KMS-11 (cell line): ENCODE results near the gene EQTN.
"Not testable (repeated sequence)": the region's sequence is repeated elsewhere in the genome, so short reads cannot be mapped to it uniquely, and the experiment has no call there.

Experiments
- H2AFZ ChIP-seq: fragments of 200-600 bp; sonication (generic); 2 replicates; pipeline ENCODE4 v1.6.1; 2016; ENCODE audit warnings: antibody characterized with exemption, mixed run types, low read depth
- H3K27ac ChIP-seq: fragments of 200-600 bp; sonication (generic); 2 replicates; pipeline ENCODE4 v1.6.1; 2016; ENCODE audit warnings: mild to moderate bottlenecking, mixed run types
- H3K27me3 ChIP-seq: fragments of 200-600 bp; sonication (generic); 2 replicates; pipeline ENCODE4 v1.6.1; 2017; ENCODE audit warnings: mild to moderate bottlenecking, low read depth, mixed run types, moderate library complexity; ENCODE audit not compliant: insufficient read depth
- H3K36me3 ChIP-seq: fragments of 200-600 bp; sonication (generic); 2 replicates; pipeline ENCODE4 v1.6.1; 2017; ENCODE audit warnings: mild to moderate bottlenecking, mixed run types; ENCODE audit not compliant: insufficient read depth
- H3K4me1 ChIP-seq: fragments of 200-600 bp; sonication (generic); 2 replicates; pipeline ENCODE4 v1.6.1; 2016; ENCODE audit warnings: mild to moderate bottlenecking, low read depth, mixed run types; ENCODE audit not compliant: poor library complexity, severe bottlenecking
- H3K4me2 ChIP-seq: fragments of 200-600 bp; sonication (generic); 2 replicates; pipeline ENCODE4 v1.7.0; 2016; ENCODE audit warnings: mild to moderate bottlenecking, mixed run types
- H3K4me3 ChIP-seq: fragments of 200-600 bp; sonication (generic); IDR thresholded peaks from 2 replicates; pipeline ENCODE4 v1.6.1; 2017; ENCODE audit warnings: low read depth, low read length, mixed read lengths; ENCODE audit not compliant: insufficient read depth
- H3K79me2 ChIP-seq: fragments of 200-600 bp; sonication (generic); 2 replicates; pipeline ENCODE4 v1.6.1; 2016; ENCODE audit warnings: low read depth, mixed run types; ENCODE audit not compliant: insufficient read depth
- H3K9ac ChIP-seq: fragments of 200-600 bp; sonication (generic); 2 replicates; pipeline ENCODE4 v1.6.1; 2016; ENCODE audit warnings: mild to moderate bottlenecking, mixed run types
- H4K20me1 ChIP-seq: fragments of 200-600 bp; sonication (generic); 2 replicates; pipeline ENCODE4 v1.6.1; 2016; ENCODE audit warnings: mild to moderate bottlenecking, mixed run types; ENCODE audit not compliant: insufficient read depth
- TF ChIP-seq, protein P1 (sequence below): fragments of 200-600 bp; sonication (generic); conservative IDR thresholded peaks from 2 replicates; pipeline ENCODE4 v1.6.1; 2017; ENCODE audit warnings: low read depth, mild to moderate bottlenecking, antibody characterized with exemption, low read length, moderate library complexity, mixed read lengths

The EQTN gene

DNA sequence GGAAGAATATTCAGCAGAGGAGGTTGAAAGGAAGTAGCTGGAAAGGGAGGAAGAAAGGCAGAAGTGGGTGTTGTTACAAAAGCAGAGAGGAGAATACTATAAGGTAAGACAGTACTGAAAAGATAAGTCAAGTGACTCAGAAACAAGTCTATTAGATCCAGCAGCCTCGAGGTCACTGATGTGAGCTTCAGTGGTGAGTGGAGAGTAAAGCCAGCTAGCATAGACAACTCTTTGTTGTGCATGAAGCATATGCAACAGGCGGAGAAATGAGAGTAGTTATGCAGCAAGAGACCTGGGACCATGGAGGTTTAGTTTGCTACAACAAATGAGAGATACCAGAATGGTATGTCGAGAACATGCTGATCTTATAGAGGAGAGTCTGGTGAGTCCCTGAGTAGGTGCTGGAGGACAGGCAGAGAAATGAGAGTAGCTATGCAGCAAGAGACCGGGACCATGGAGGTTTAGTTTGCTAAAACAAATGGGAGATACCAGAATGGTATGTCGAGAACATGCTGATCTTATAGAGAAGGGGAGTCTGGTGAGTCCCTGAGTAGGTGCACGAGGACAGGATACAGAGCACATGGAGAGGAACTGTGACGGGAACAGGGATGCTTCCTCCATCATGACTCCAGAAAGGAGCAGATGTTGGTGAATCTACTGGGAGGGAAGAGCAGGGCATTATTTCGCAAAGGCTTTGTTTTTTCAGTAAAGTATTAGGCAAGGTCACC is 36.0 kb downstream of the EQTN start:
- H3K4me2 ChIP-seq: no peak overlapping the region
- no peak overlapping the region for H3K4me3 ChIP-seq
- no peak overlapping the region for H2AFZ ChIP-seq
- H3K27me3 ChIP-seq: no peaks in the 10 kb centered on the region
- no peaks in the 10 kb centered on the region for H3K4me1 ChIP-seq
- H3K27ac ChIP-seq: no peak overlapping the region
- no peaks in the 10 kb centered on the region for H3K79me2 ChIP-seq
- no peaks in the 10 kb centered on the region for H3K36me3 ChIP-seq
- TF ChIP-seq, protein P1, sequence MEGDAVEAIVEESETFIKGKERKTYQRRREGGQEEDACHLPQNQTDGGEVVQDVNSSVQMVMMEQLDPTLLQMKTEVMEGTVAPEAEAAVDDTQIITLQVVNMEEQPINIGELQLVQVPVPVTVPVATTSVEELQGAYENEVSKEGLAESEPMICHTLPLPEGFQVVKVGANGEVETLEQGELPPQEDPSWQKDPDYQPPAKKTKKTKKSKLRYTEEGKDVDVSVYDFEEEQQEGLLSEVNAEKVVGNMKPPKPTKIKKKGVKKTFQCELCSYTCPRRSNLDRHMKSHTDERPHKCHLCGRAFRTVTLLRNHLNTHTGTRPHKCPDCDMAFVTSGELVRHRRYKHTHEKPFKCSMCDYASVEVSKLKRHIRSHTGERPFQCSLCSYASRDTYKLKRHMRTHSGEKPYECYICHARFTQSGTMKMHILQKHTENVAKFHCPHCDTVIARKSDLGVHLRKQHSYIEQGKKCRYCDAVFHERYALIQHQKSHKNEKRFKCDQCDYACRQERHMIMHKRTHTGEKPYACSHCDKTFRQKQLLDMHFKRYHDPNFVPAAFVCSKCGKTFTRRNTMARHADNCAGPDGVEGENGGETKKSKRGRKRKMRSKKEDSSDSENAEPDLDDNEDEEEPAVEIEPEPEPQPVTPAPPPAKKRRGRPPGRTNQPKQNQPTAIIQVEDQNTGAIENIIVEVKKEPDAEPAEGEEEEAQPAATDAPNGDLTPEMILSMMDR: no peak
- no peak overlapping the region for H3K9ac ChIP-seq
- no peaks in the 10 kb centered on the region for H4K20me1 ChIP-seq

DNA sequence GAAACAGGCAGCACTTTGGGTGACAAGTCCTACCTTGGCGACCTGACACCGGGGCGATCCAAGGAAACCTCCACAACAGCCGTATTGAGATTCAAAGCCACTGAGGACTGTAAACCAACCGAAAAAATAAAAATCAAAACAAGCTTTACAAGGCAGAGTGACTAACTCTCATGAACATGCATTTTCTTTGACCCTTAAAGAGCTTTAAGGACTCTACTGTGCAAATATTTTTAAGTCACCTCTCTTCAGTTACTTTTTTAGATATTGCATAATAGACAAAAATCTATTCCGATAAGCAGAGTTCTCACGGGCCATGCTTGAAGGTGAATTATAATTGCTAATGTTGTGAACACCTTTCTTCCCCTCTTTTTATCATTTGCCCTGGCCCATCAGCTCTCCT is 38.3 kb downstream of the EQTN start:
- no peaks in the 10 kb centered on the region for H3K36me3 ChIP-seq
- H4K20me1 ChIP-seq: no peaks in the 10 kb centered on the region
- no peak overlapping the region for H3K9ac ChIP-seq

DNA sequence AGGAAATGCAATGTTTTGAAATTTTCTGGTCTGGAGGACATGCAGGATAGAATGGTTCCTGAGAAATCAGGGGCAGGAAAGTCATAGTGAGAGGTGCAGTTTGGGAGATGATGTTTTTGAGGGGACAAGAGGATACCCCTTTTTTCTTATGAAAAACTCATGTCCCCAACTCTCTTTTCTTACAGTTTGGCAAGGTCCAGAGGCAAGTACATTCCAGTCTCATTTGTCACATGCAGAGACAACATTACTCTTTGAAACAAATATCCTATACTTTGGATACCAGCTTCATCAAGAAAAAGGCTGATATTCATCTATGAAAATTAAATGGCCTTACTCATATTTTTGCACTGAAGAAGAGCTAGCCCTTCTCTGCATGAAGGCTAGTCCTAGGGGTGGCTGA is 48.2 kb downstream of the EQTN start:
- Histone ChIP-seq H2AFZ (no peak overlapping the region), H3K4me2 (no peak overlapping the region), H3K4me1 (no peaks in the 10 kb centered on the region), H3K4me3 (no peak overlapping the region), H3K79me2 (no peaks in the 10 kb centered on the region), H4K20me1 (no peaks in the 10 kb centered on the region), H3K36me3 (no peaks in the 10 kb centered on the region), H3K9ac (no peak overlapping the region), H3K27ac (no peak overlapping the region), H3K27me3 (no peaks in the 10 kb centered on the region)
- TF ChIP-seq, protein P1: no peak

More for the DNA sequence above, 38.3 kb downstream of the EQTN start:
- Histone ChIP-seq H3K4me2 (no peak overlapping the region), H3K79me2 (no peaks in the 10 kb centered on the region), H3K27ac (no peak overlapping the region), H2AFZ (no peak overlapping the region), H3K4me1 (no peaks in the 10 kb centered on the region), H3K27me3 (no peaks in the 10 kb centered on the region), H3K4me3 (no peak overlapping the region)
- TF ChIP-seq, protein P1: no peak

DNA sequence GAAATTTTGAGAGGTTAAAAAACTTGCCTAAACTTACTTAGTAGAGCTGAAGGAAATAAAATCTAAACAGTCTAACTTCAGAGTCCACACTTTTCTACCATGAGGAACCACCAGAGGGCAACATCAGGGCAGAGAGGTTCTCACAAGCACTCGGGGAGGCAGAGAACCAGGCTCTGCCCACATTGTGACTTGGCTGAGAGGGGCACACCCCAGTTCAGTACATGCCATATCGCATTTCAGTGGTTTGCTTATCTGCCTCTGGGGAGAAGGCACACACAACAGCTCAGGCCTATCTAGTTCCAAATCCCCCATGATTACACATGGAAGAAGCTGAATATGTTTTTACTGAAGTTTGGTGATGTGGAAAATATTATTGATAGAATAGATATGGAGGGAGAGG is 49.2 kb downstream of the EQTN start:
- Histone ChIP-seq H3K27me3 (no peaks in the 10 kb centered on the region), H3K79me2 (no peaks in the 10 kb centered on the region), H4K20me1 (no peaks in the 10 kb centered on the region), H3K4me3 (no peak overlapping the region), H3K36me3 (no peaks in the 10 kb centered on the region), H3K4me2 (no peak overlapping the region), H3K4me1 (no peaks in the 10 kb centered on the region), H3K27ac (no peak overlapping the region), H2AFZ (no peak overlapping the region; the same call in 1 of the 2 replicates), H3K9ac (no peak overlapping the region)
- TF ChIP-seq, protein P1: peak; percentile 66

DNA sequence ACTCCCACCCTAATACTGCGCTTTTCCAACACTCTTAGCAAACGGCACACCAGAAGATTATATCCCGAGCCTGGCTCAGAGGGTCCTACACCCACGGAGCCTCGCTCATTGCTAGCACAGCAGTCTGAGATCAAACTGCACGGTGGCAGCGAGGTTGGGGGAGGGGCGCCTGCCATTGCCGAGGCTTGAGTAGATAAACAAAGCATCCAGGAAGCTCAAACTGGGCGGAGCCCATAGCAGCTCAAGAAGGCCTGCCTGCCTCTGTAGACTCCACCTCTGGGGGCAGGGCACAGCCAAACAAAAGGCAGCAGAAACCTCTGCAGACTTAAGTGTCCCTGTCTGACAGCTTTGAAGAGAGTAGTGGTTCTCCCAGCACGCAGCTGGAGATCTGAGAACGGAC is 57.3 kb downstream of the EQTN start:
- H2AFZ ChIP-seq: peak overlapping the region; percentile 94
- not testable (repeated sequence) for H3K27me3 ChIP-seq, H3K4me3 ChIP-seq, H3K79me2 ChIP-seq, H3K36me3 ChIP-seq, H4K20me1 ChIP-seq
- H3K4me2 ChIP-seq: peak overlapping the region; percentile 34; the same call in 1 of the 2 replicates
- peaks cover 10% of the 10 kb centered on the region for H3K4me1 ChIP-seq
- peak overlapping the region; percentile 82 for H3K9ac ChIP-seq
- peak overlapping the region; percentile 66 for H3K27ac ChIP-seq
